GM23338 (cell line): ENCODE measurements around the gene PHF13. TPM values are rescaled to one million over a fixed set of nuclear protein-coding genes. Genes with fewer than 3 reads are reported as not detected.
"Not testable (repeated sequence)": the region's sequence is repeated elsewhere in the genome, so short reads cannot be mapped to it uniquely, and the experiment has no call there.

ENCODE experiments used
- ATAC-seq: fragments of 200-7000 bp; cut with Tn5 transposase; 3 replicates; pipeline ENCODE4 v1.9.1; 2020
- DNase-seq: peaks from one replicate; pipeline ENCODE4 v3.0.0-alpha.2; 2015; ENCODE audit warnings: low spot score
- H2AFZ ChIP-seq: fragments of 200-600 bp; sonication (generic); 2 replicates; pipeline ENCODE4 v1.8.0; 2016; ENCODE audit warnings: antibody characterized with exemption, mild to moderate bottlenecking, moderate library complexity
- H3F3A ChIP-seq: fragments of 200-600 bp; sonication (generic); replicated peaks from 2 replicates; pipeline ENCODE4 v1.8.0; 2017; ENCODE audit warnings: antibody characterized with exemption, mixed run types, low read depth
- H3K27ac ChIP-seq: fragments of 200-600 bp; sonication (generic); 2 replicates; pipeline ENCODE4 v1.6.1; 2016; ENCODE audit warnings: low read depth
- H3K27me3 ChIP-seq: fragments of 200-600 bp; sonication (generic); 2 replicates; pipeline ENCODE4 v1.8.0; 2016; ENCODE audit warnings: mild to moderate bottlenecking, mixed run types, moderate library complexity; ENCODE audit not compliant: insufficient read depth
- H3K36me3 ChIP-seq: fragments of 200-600 bp; sonication (generic); 2 replicates; pipeline ENCODE4 v1.8.0; 2016; ENCODE audit warnings: mild to moderate bottlenecking; ENCODE audit not compliant: insufficient read depth
- H3K4me1 ChIP-seq: fragments of 200-600 bp; sonication (generic); 2 replicates; pipeline ENCODE4 v1.8.0; 2016; ENCODE audit warnings: mild to moderate bottlenecking, moderate library complexity; ENCODE audit not compliant: insufficient read depth
- H3K4me2 ChIP-seq: fragments of 200-600 bp; sonication (generic); 2 replicates; pipeline ENCODE4 v1.7.1; 2017; ENCODE audit warnings: mixed run types
- H3K4me3 ChIP-seq: fragments of 200-600 bp; sonication (generic); 2 replicates; pipeline ENCODE4 v1.6.1; 2016; ENCODE audit warnings: mixed run types
- H3K79me2 ChIP-seq: fragments of 200-600 bp; sonication (generic); replicated peaks from 2 replicates; pipeline ENCODE4 v1.8.0; 2017; ENCODE audit warnings: mild to moderate bottlenecking; ENCODE audit not compliant: insufficient read depth
- H3K9me2 ChIP-seq: fragments of 200-600 bp; sonication (generic); 2 replicates; pipeline ENCODE4 v1.8.0; 2017; ENCODE audit not compliant: insufficient read depth
- H4K20me1 ChIP-seq: fragments of 200-600 bp; sonication (generic); replicated peaks from 2 replicates; pipeline ENCODE4 v1.8.0; 2017; ENCODE audit warnings: mild to moderate bottlenecking; ENCODE audit not compliant: insufficient read depth
- H3K27ac Mint-ChIP-seq: 2 replicates; pipeline ENCODE4 v1.8.0; 2020; ENCODE audit warnings: inconsistent platforms, mild to moderate bottlenecking, moderate library complexity, mixed read lengths
- H3K27me3 Mint-ChIP-seq: 3 replicates; pipeline ENCODE4 v1.8.0; 2022; ENCODE audit warnings: low read depth, mild to moderate bottlenecking, moderate library complexity, mixed read lengths, inconsistent platforms; ENCODE audit not compliant: insufficient read depth, poor library complexity
- H3K36me3 Mint-ChIP-seq: 3 replicates; pipeline ENCODE4 v1.8.0; 2021; ENCODE audit warnings: low read depth, mild to moderate bottlenecking, inconsistent platforms, moderate library complexity, mixed read lengths
- H3K4me1 Mint-ChIP-seq: 3 replicates; pipeline ENCODE4 v1.8.0; 2020; ENCODE audit warnings: mild to moderate bottlenecking, inconsistent platforms, mixed read lengths
- H3K4me3 Mint-ChIP-seq: 3 replicates; pipeline ENCODE4 v1.8.0; 2021; ENCODE audit warnings: moderate library complexity, mild to moderate bottlenecking, inconsistent platforms, mixed read lengths
- H3K9me3 Mint-ChIP-seq: 3 replicates; pipeline ENCODE4 v1.8.0; 2020; ENCODE audit warnings: moderate library complexity, mild to moderate bottlenecking, inconsistent platforms, mixed read lengths
- EZH2phosphoT487 ChIP-seq: fragments of 200-600 bp; sonication (generic); IDR thresholded peaks from one replicate; pipeline ENCODE4 v1.8.1; 2018; ENCODE audit warnings: antibody characterized with exemption; ENCODE audit not compliant: unreplicated experiment
- ZNF331 ChIP-seq: fragments of 250-450 bp; sonication (Bioruptor Pico); IDR thresholded peaks from 2 replicates; pipeline ENCODE4 v1.5.0; 2020; ENCODE audit warnings: low read depth, mild to moderate bottlenecking, moderate library complexity
- polyA plus RNA-seq: library from polyadenylated mRNA; unstranded; fragments of >200 nt; fragmentation: Nextera tagmentation; extraction: Ambion mirVana; gene quantifications from 2 replicates; pipeline ENCODE4 v1.2.1, GENCODE V29; 2016
- total RNA-seq: library from RNA; depleted of rRNA; stranded (reverse); fragments of >200 nt; shearing (Covaris generic); gene quantifications from 2 replicates; pipeline ENCODE4 v1.2.3, GENCODE V29; 2014
- TF ChIP-seq, protein P1 (sequence below): fragments of 250-450 bp; sonication (Bioruptor Pico); IDR thresholded peaks from 2 replicates; pipeline ENCODE4 v1.5.0; 2020; ENCODE audit warnings: mild to moderate bottlenecking, moderate library complexity
- TF ChIP-seq, protein P2 (sequence below): IDR thresholded peaks from one replicate; pipeline ENCODE4 v1.6.1; 2018; ENCODE audit warnings: antibody characterized with exemption; ENCODE audit not compliant: unreplicated experiment

Gene PHF13
- total and polyA plus RNA-seq, 2 experiments from 2014 or later = 12.1 to 33.2 TPM

DNA sequence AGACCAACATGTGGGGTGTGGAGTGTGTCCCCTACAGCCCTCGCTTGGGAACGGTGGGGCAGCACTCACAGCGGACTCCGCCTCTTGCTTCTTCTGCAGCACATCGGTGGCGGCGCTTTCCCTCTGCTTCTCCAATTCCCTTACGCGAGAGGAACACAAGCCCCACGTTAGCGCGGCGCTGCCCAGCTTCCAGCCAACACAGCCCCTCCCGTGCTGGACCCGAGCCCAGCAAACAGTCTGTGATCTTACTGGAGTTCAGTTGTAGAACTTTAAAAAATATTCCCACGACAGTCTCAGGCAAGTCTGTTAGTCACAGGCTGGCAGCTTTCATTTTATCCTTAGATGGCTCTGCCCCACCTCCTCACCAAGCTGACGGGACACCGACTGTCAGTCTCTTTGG lies 24.7 kb downstream of the PHF13 start (continued):
- TF ChIP-seq, protein P1, sequence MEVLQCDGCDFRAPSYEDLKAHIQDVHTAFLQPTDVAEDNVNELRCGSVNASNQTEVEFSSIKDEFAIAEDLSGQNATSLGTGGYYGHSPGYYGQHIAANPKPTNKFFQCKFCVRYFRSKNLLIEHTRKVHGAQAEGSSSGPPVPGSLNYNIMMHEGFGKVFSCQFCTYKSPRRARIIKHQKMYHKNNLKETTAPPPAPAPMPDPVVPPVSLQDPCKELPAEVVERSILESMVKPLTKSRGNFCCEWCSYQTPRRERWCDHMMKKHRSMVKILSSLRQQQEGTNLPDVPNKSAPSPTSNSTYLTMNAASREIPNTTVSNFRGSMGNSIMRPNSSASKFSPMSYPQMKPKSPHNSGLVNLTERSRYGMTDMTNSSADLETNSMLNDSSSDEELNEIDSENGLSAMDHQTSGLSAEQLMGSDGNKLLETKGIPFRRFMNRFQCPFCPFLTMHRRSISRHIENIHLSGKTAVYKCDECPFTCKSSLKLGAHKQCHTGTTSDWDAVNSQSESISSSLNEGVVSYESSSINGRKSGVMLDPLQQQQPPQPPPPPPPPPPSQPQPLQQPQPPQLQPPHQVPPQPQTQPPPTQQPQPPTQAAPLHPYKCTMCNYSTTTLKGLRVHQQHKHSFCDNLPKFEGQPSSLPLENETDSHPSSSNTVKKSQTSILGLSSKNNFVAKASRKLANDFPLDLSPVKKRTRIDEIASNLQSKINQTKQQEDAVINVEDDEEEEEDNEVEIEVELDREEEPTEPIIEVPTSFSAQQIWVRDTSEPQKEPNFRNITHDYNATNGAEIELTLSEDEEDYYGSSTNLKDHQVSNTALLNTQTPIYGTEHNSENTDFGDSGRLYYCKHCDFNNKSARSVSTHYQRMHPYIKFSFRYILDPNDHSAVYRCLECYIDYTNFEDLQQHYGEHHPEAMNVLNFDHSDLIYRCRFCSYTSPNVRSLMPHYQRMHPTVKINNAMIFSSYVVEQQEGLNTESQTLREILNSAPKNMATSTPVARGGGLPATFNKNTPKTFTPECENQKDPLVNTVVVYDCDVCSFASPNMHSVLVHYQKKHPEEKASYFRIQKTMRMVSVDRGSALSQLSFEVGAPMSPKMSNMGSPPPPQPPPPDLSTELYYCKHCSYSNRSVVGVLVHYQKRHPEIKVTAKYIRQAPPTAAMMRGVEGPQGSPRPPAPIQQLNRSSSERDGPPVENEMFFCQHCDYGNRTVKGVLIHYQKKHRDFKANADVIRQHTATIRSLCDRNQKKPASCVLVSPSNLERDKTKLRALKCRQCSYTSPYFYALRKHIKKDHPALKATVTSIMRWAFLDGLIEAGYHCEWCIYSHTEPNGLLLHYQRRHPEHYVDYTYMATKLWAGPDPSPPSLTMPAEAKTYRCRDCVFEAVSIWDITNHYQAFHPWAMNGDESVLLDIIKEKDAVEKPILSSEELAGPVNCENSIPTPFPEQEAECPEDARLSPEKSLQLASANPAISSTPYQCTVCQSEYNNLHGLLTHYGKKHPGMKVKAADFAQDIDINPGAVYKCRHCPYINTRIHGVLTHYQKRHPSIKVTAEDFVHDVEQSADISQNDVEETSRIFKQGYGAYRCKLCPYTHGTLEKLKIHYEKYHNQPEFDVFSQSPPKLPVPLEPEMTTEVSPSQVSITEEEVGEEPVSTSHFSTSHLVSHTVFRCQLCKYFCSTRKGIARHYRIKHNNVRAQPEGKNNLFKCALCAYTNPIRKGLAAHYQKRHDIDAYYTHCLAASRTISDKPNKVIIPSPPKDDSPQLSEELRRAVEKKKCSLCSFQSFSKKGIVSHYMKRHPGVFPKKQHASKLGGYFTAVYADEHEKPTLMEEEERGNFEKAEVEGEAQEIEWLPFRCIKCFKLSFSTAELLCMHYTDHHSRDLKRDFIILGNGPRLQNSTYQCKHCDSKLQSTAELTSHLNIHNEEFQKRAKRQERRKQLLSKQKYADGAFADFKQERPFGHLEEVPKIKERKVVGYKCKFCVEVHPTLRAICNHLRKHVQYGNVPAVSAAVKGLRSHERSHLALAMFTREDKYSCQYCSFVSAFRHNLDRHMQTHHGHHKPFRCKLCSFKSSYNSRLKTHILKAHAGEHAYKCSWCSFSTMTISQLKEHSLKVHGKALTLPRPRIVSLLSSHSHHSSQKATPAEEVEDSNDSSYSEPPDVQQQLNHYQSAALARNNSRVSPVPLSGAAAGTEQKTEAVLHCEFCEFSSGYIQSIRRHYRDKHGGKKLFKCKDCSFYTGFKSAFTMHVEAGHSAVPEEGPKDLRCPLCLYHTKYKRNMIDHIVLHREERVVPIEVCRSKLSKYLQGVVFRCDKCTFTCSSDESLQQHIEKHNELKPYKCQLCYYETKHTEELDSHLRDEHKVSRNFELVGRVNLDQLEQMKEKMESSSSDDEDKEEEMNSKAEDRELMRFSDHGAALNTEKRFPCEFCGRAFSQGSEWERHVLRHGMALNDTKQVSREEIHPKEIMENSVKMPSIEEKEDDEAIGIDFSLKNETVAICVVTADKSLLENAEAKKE (CRISPR knock-in tag) = no peak
- TF ChIP-seq EZH2phosphoT487 = no peak

DNA sequence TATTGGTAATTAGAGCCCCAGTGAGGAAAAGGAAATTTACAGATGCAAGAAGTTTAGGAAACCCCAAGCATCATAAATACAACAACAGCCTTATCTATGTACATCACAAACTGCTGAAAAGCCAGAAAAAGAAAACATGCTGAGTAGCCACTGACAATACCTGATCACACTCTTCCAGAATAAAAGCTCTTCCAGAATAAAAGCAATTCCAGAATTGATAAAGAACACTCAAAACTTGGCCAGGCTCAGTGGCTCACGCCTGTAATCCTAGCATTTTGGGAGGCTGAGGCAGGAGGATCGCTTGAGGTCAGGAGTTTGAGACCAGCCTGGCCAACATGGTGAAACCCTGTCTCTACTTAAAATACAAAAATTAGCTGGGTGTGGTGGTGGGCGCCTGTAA lies 27.3 kb downstream of the PHF13 start:
- not testable (repeated sequence) for H3K27ac Mint-ChIP-seq, H3K79me2 ChIP-seq, H3F3A ChIP-seq, DNase-seq, H3K27me3 ChIP-seq, H3K4me1 ChIP-seq, H3K4me2 ChIP-seq, H2AFZ ChIP-seq, ATAC-seq, H3K27me3 Mint-ChIP-seq, H3K4me3 Mint-ChIP-seq, H3K4me1 Mint-ChIP-seq, H3K4me3 ChIP-seq, H3K9me2 ChIP-seq, H3K9me3 Mint-ChIP-seq, H3K27ac ChIP-seq
- peaks cover 34% of the 10 kb centered on the region for H3K36me3 ChIP-seq
- H3K36me3 Mint-ChIP-seq = peaks cover 91% of the 10 kb centered on the region
- peaks cover 14% of the 10 kb centered on the region for H4K20me1 ChIP-seq

DNA sequence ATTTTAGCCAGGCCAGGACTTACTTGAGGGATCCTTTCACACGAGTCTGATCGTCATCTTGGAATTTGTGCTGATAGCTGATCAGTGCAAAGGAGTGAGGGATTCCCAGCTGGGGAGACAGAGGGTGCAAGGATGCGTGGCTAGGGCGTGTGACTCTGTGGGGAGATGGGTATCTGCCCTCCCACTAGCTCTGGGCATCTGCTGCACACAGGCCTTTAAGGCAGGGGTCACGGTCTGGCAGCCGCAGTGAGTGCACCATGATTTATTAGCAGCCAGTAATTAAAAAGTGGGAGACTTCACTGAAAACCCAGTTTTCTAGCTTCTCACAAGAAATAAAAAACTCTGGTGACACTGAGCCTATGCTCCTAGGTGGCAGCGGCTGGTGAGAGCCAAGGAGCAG lies 31.5 kb downstream of the PHF13 start:
- no peaks in the 10 kb centered on the region for H3K9me3 Mint-ChIP-seq
- TF ChIP-seq ZNF331 (CRISPR knock-in tag) (no peak), EZH2phosphoT487 (no peak)
- TF ChIP-seq, protein P2, sequence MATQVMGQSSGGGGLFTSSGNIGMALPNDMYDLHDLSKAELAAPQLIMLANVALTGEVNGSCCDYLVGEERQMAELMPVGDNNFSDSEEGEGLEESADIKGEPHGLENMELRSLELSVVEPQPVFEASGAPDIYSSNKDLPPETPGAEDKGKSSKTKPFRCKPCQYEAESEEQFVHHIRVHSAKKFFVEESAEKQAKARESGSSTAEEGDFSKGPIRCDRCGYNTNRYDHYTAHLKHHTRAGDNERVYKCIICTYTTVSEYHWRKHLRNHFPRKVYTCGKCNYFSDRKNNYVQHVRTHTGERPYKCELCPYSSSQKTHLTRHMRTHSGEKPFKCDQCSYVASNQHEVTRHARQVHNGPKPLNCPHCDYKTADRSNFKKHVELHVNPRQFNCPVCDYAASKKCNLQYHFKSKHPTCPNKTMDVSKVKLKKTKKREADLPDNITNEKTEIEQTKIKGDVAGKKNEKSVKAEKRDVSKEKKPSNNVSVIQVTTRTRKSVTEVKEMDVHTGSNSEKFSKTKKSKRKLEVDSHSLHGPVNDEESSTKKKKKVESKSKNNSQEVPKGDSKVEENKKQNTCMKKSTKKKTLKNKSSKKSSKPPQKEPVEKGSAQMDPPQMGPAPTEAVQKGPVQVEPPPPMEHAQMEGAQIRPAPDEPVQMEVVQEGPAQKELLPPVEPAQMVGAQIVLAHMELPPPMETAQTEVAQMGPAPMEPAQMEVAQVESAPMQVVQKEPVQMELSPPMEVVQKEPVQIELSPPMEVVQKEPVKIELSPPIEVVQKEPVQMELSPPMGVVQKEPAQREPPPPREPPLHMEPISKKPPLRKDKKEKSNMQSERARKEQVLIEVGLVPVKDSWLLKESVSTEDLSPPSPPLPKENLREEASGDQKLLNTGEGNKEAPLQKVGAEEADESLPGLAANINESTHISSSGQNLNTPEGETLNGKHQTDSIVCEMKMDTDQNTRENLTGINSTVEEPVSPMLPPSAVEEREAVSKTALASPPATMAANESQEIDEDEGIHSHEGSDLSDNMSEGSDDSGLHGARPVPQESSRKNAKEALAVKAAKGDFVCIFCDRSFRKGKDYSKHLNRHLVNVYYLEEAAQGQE = no peak

More for the DNA sequence above, 31.5 kb downstream of the PHF13 start:
- H3K36me3 Mint-ChIP-seq = peaks cover 63% of the 10 kb centered on the region
- Histone ChIP-seq H3F3A (no peaks in the 10 kb centered on the region; the same call in 1 of the 2 replicates), H3K4me1 (0 out of 2 replicates have a peak, but pooled peaks cover 7% of the 10 kb centered on the region), H3K36me3 (peaks cover 11% of the 10 kb centered on the region), H3K79me2 (no peaks in the 10 kb centered on the region), H3K27ac (no peak overlapping the region), H4K20me1 (peaks cover 9% of the 10 kb centered on the region), H3K4me3 (no peak overlapping the region), H3K9me2 (no peaks in the 10 kb centered on the region), H3K4me2 (no peak overlapping the region), H3K27me3 (no peaks in the 10 kb centered on the region), H2AFZ (no peak overlapping the region)
- DNase-seq (no peak), ATAC-seq (no peak)
- peaks cover 5% of the 10 kb centered on the region; the same call in 2 of the 3 replicates for H3K4me1 Mint-ChIP-seq
- no peak overlapping the region for H3K27ac Mint-ChIP-seq
- no peak overlapping the region for H3K4me3 Mint-ChIP-seq
- peaks cover 7% of the 10 kb centered on the region for H3K27me3 Mint-ChIP-seq
